GM19397 (cell line): ENCODE data around the gene PKHD1.

Source experiments
- ATAC-seq: cut with Tn5 transposase; IDR thresholded peaks from one replicate; pipeline ENCODE4 v1.9.1; 2021; ENCODE audit warnings: mild to moderate bottlenecking, moderate library complexity; ENCODE audit not compliant: unreplicated experiment

The PKHD1 gene

GRCh38 chr6:52087498-52087999, at the start of gene PKHD1:
Gene PKHD1 (minus strand): TSS chr6:52087613. CDS start chr6:52084933, 2,680 bp downstream.
- ATAC-seq: no peak

GRCh38 chr6:52136934-52137467, 49.6 kb upstream of the PKHD1 start:
- no peak for ATAC-seq

GRCh38 chr6:52136055-52136454, 48.6 kb upstream of the PKHD1 start:
- ATAC-seq: no peak

GRCh38 chr6:52135217-52135616, 47.8 kb upstream of the PKHD1 start:
- ATAC-seq: no peak

- no peak for ATAC-seq
Observed at GRCh38 chr6:52134011-52134410, 46.6 kb upstream of the PKHD1 start.

GRCh38 chr6:52133324-52133723, 45.9 kb upstream of the PKHD1 start:
- no peak for ATAC-seq

- no peak for ATAC-seq
Observed at GRCh38 chr6:52132292-52132691, 44.9 kb upstream of the PKHD1 start.

- no peak for ATAC-seq
Observed at GRCh38 chr6:52130440-52130839, 43.0 kb upstream of the PKHD1 start.

GRCh38 chr6:52127957-52128356, 40.5 kb upstream of the PKHD1 start:
- no peak for ATAC-seq

- no peak for ATAC-seq
Observed at GRCh38 chr6:52126231-52126630, 38.8 kb upstream of the PKHD1 start.

- no peak for ATAC-seq
Observed at GRCh38 chr6:52125572-52125971, 38.2 kb upstream of the PKHD1 start.

- no peak for ATAC-seq
Observed at GRCh38 chr6:52125139-52125538, 37.7 kb upstream of the PKHD1 start.

GRCh38 chr6:52124126-52125121, 37.0 kb upstream of the PKHD1 start:
- ATAC-seq: no peak

- ATAC-seq: no peak
Observed at GRCh38 chr6:52123251-52123650, 35.8 kb upstream of the PKHD1 start.

- no peak for ATAC-seq
Observed at GRCh38 chr6:52117352-52117751, 29.9 kb upstream of the PKHD1 start.

GRCh38 chr6:52116605-52116948, 29.2 kb upstream of the PKHD1 start:
- no peak for ATAC-seq

GRCh38 chr6:52115891-52116604, 28.6 kb upstream of the PKHD1 start:
- no peak for ATAC-seq

- ATAC-seq: no peak
Observed at GRCh38 chr6:52115145-52115741, 27.8 kb upstream of the PKHD1 start.

GRCh38 chr6:52109171-52109571, 21.8 kb upstream of the PKHD1 start:
- ATAC-seq: no peak

- no peak for ATAC-seq
Observed at GRCh38 chr6:52108128-52108527, 20.7 kb upstream of the PKHD1 start.

- no peak for ATAC-seq
Observed at GRCh38 chr6:52106994-52107393, 19.6 kb upstream of the PKHD1 start.
